Gastrocnemius medialis (tissue), 4 donors: ENCODE data around the gene ST8SIA6.

Source experiments
- CTCF ChIP-seq, 5 experiments: fragments of 450-650 bp in 3 of 5; fragments of 200-600 bp in 2 of 5; sonication (generic) in 2 of 5; IDR thresholded peaks in 4 of 5; conservative IDR thresholded peaks in 1 of 5; 1 replicate in 4 of 5; 2 replicates in 1 of 5; pipeline ENCODE4 v1.5.1; 2016 to 2019; ENCODE audit warnings: antibody characterized with exemption in 5 of 5, mild to moderate bottlenecking in 3 of 5, moderate library complexity in 3 of 5
- POLR2A ChIP-seq, 2 donors: fragments of 450-650 bp; IDR thresholded peaks; one replicate each; pipeline ENCODE4 v1.6.1; 2017; ENCODE audit warnings: antibody characterized with exemption in 2 of 2, mild to moderate bottlenecking in 2 of 2, moderate library complexity in 2 of 2

GRCh38 chr10:17380016-17380415 lies 74.4 kb downstream of the ST8SIA6 start:
- TF ChIP-seq POLR2A (IDR thresholded peaks at IDR 0.05) (no peak), CTCF (IDR thresholded peaks at IDR 0.05 in 4 of 5, conservative IDR thresholded peaks at IDR 0.05 in 1 of 5) (no peak)
